ENCODE results near the gene PLA2G3.
A peak's percentile ranks its signal among the peaks of the same experiment; 100 is the strongest.

Gene PLA2G3

GRCh38 chr22:31085928-31086327 is 54.4 kb downstream of the PLA2G3 start:
- no peak for DNase-seq

- no peak for DNase-seq
Observed at GRCh38 chr22:31085493-31085824, 54.8 kb downstream of the PLA2G3 start.

GRCh38 chr22:31084811-31085492 is 55.4 kb downstream of the PLA2G3 start:
- DNase-seq = peak; percentile 84 to 90
